ENCODE results near the gene BEAN1.
"Not testable (repeated sequence)": the region's sequence is repeated elsewhere in the genome, so short reads cannot be mapped to it uniquely, and the experiment has no call there.

BEAN1 gene

GRCh38 chr16:66509576-66509975 lies 82.5 kb downstream of the BEAN1 start:
- no peak overlapping the region for H3K4me3 ChIP-seq (ENCODE audit: low read depth, low read length)
- TF ChIP-seq, protein P1, sequence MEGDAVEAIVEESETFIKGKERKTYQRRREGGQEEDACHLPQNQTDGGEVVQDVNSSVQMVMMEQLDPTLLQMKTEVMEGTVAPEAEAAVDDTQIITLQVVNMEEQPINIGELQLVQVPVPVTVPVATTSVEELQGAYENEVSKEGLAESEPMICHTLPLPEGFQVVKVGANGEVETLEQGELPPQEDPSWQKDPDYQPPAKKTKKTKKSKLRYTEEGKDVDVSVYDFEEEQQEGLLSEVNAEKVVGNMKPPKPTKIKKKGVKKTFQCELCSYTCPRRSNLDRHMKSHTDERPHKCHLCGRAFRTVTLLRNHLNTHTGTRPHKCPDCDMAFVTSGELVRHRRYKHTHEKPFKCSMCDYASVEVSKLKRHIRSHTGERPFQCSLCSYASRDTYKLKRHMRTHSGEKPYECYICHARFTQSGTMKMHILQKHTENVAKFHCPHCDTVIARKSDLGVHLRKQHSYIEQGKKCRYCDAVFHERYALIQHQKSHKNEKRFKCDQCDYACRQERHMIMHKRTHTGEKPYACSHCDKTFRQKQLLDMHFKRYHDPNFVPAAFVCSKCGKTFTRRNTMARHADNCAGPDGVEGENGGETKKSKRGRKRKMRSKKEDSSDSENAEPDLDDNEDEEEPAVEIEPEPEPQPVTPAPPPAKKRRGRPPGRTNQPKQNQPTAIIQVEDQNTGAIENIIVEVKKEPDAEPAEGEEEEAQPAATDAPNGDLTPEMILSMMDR (IDR thresholded peaks at IDR 0.05; ENCODE audit: low read depth, low read length, missing control alignments), result no peak
- no peak for DNase-seq (ENCODE audit: low read depth)

DNA sequence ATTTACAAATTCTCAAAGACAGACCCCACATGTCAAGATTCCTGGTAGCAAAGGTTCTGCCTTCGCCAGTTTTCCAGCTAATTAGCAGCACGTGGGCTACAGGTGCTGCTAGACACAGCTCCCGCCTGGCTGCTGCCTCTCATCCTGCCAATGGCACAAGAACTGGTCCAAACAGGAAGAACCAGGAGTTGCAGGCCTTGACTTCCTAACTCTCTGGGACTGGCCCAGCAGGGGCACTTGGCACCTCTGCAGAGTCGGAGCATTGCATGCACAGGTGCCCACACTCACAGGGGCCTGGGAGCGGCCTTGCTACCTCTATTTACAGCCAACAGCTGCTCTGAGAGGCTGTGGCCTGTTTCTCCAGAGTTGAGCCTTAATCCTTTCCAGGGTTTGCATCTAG lies 83.2 kb downstream of the BEAN1 start:
- TF ChIP-seq, protein P1 (IDR thresholded peaks at IDR 0.05; ENCODE audit: low read depth, low read length, missing control alignments), result no peak
- no peak overlapping the region for H3K4me3 ChIP-seq (ENCODE audit: low read depth, low read length)

GRCh38 chr16:66510711-66511601 lies 83.9 kb downstream of the BEAN1 start:
- no peak for DNase-seq (ENCODE audit: low read depth)
- TF ChIP-seq, protein P1 (IDR thresholded peaks at IDR 0.05; ENCODE audit: low read depth, low read length, missing control alignments), result no peak
- H3K4me3 ChIP-seq (ENCODE audit: low read depth, low read length), result no peak overlapping the region

More for the DNA sequence above, 83.2 kb downstream of the BEAN1 start:
- no peak for DNase-seq (ENCODE audit: low read depth)

DNA sequence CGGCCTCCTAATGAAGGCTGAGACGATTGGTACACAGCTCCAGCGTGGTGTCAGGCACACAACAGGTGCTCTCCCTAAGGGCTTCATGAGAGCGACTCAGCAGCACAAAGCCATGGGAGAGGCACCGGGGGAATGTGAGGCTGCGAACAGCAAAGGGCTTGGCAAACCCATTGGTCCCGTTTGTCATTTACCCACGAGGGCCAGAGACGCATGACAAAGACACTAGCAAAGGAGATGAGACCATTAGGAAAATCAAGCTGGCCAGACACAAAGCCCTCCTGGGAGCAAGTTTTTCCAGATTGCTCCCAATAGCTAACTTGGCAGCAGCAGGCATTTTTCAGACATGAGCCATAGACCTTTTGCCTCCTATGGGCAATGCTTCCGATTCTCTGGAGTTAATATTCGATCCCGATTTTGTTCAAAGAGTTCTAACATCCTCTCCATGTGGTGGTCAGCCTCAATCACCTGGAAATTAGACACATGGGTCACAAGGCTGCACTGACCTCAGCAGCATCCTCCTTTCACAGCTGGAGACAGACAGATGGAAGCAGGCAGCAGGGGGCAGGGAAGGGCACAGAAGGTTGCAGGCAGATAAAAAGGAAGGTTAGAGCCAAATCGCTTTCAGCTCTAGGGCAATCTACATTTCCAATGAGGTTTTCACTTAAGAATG lies 84.6 kb downstream of the BEAN1 start:
- TF ChIP-seq, protein P1 (IDR thresholded peaks at IDR 0.05; ENCODE audit: low read depth, low read length, missing control alignments), result peak; percentile 27
- H3K4me3 ChIP-seq (ENCODE audit: low read depth, low read length), result no peak overlapping the region
- DNase-seq (ENCODE audit: low read depth), result no peak

DNA sequence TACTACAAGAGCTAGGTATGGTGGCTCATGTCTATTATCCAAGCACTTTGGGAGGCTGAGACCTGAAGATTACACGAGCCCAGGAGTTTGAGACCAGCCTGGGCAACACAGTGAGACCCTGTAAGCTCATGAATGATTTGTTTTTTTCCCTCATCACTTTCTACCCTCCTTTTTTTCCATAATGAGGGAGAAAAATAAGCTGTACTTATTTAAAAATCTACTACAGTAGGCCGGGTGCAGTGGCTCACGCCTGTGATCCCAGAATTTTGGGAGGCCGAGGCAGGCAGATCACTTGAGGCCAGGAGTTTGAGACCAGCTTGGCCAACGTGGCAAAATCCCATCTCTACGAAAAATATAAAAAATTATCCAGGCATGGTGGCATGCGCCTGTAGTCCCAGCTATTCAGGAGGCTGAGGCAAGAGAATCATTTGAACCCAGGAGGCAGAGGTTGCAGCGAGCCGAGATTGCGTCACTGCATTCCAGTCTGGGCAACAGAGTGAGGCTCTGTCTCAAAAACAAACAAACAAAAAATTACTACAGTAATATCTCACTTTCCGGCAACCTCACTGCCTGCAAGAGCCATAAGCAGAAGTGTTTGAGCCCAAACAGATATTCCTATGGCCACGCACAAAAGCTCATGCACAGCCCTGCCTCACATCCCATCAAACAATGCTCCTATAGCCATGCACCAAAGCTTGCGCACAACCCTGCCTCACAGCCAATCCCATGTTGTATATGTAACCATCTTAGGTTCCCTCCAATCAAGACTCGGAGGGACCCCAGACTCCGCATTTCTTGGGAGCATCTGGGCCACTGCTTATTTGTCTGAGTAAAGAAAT lies 85.4 kb downstream of the BEAN1 start:
- TF ChIP-seq, protein P1 (IDR thresholded peaks at IDR 0.05; ENCODE audit: low read depth, low read length, missing control alignments), result no peak
- DNase-seq (ENCODE audit: low read depth), result no peak
- H3K4me3 ChIP-seq (ENCODE audit: low read depth, low read length), result no peak overlapping the region

DNA sequence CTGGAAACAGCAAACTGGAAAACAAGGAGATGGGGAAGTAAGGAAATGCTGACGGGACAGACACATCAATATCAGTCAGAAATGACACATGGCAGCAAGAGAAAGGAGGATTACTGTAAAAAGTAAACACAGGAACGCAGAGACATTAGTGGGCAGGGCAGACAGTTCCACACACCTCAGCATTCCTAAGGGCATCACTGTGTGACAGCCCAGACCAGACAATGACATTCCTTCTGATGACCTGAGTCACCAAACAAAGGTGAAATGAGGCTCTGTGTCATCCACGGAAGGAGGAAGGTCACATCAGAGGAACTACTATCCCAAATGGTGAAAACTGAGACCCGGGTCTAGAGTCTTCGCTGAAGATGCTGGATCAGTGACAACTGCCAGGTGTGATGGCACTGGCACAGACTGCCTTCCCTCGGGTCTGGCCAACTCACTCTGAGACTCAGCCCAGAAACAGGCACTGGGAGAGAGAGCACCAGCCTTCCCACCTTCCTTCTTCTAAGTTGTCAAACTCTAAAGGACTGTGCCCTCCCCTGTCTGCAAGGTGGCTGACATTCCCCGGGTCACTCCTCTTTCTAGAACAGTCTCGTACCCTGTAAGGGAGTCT lies 86.1 kb downstream of the BEAN1 start:
- TF ChIP-seq, protein P1 (IDR thresholded peaks at IDR 0.05; ENCODE audit: low read depth, low read length, missing control alignments), result no peak
- no peak for DNase-seq (ENCODE audit: low read depth)
- H3K4me3 ChIP-seq (ENCODE audit: low read depth, low read length), result no peak overlapping the region

DNA sequence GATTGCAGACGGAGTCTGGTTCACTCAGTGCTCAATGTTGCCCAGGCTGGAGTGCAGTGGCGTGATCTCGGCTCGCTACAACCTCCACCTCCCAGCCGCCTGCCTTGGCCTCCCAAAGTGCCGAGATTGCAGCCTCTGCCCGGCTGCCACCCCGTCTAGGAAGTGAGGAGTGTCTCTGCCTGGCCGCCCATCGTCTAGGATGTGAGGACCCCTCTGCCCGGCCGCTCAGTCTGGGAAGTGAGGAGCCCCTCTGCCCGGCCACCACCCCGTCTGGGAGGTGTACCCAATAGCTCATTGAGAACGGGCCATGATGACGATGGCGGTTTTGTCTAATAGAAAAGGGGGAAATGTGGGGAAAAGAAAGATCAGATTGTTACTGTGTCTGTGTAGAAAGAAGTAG lies 87.3 kb downstream of the BEAN1 start:
- not testable (repeated sequence) for DNase-seq (ENCODE audit: low read depth); H3K4me3 ChIP-seq (ENCODE audit: low read depth, low read length)

- not testable (repeated sequence) for DNase-seq (ENCODE audit: low read depth); H3K4me3 ChIP-seq (ENCODE audit: low read depth, low read length)
Measured at GRCh38 chr16:66514980-66515595, 88.0 kb downstream of the BEAN1 start.

All from GM12864 (cell line).